ENCODE data around the gene SAG. TPM values are rescaled to one million over a fixed set of nuclear protein-coding genes. Genes with fewer than 3 reads are reported as not detected.

Gene SAG
- total RNA-seq, 2 experiments from 2014 or later, result not detected

GRCh38 chr2:233325256-233325655 is 17.6 kb downstream of the SAG start:
- H3K27me3 Mint-ChIP-seq, result no peaks in the 10 kb centered on the region
- intact Hi-C loops (cut with micrococcal nuclease), result no loop called here
- DNase-seq (no peak), ATAC-seq (no peak)
- ChIA-PET CTCF (interaction anchor here (0.5 kb wide), 1 partner anchor 107 kb away, joined by 4 read pairs; no protein-coding TSS in a partner anchor), POLR2A (no interaction called here)
- H3K4me3 Mint-ChIP-seq, result no peak overlapping the region
- no peak for TF ChIP-seq CTCF (IDR thresholded peaks at IDR 0.05)
- H3K27ac Mint-ChIP-seq, result no peak overlapping the region
- peaks cover 13% of the 10 kb centered on the region for H3K4me1 Mint-ChIP-seq (ENCODE audit: low read depth)
- no peaks in the 10 kb centered on the region for H3K9me3 Mint-ChIP-seq
- H3K36me3 Mint-ChIP-seq (ENCODE audit: low read depth), result no peaks in the 10 kb centered on the region

GRCh38 chr2:233325814-233326213 is 18.2 kb downstream of the SAG start:
- ChIA-PET POLR2A (no interaction called here), CTCF (interaction anchor here (0.5 kb wide), 1 partner anchor 107 kb away, joined by 4 read pairs; no protein-coding TSS in a partner anchor)
- H3K27me3 Mint-ChIP-seq, result no peaks in the 10 kb centered on the region
- intact Hi-C loops (cut with micrococcal nuclease), result no loop called here
- H3K36me3 Mint-ChIP-seq (ENCODE audit: low read depth), result no peaks in the 10 kb centered on the region
- ATAC-seq (no peak), DNase-seq (no peak)
- peaks cover 13% of the 10 kb centered on the region for H3K4me1 Mint-ChIP-seq (ENCODE audit: low read depth)
- H3K4me3 Mint-ChIP-seq, result no peak overlapping the region
- no peaks in the 10 kb centered on the region for H3K9me3 Mint-ChIP-seq
- no peak overlapping the region for H3K27ac Mint-ChIP-seq
- TF ChIP-seq CTCF (IDR thresholded peaks at IDR 0.05), result no peak

GRCh38 chr2:233326500-233326899 is 18.9 kb downstream of the SAG start:
- intact Hi-C loops (cut with micrococcal nuclease), result no loop called here
- no peak for TF ChIP-seq CTCF (IDR thresholded peaks at IDR 0.05)
- no peak for DNase-seq
- CTCF ChIA-PET, result no interaction called here
- no peaks in the 10 kb centered on the region for H3K9me3 Mint-ChIP-seq
- no peak for ATAC-seq
- no peak overlapping the region for H3K4me3 Mint-ChIP-seq
- no peaks in the 10 kb centered on the region for H3K27me3 Mint-ChIP-seq
- H3K36me3 Mint-ChIP-seq (ENCODE audit: low read depth), result no peaks in the 10 kb centered on the region
- H3K27ac Mint-ChIP-seq, result no peak overlapping the region
- peaks cover 18% of the 10 kb centered on the region for H3K4me1 Mint-ChIP-seq (ENCODE audit: low read depth)
- POLR2A ChIA-PET, result no interaction called here

GRCh38 chr2:233328922-233329321 is 21.3 kb downstream of the SAG start:
- ATAC-seq (no peak), DNase-seq (no peak)
- intact Hi-C loops (cut with micrococcal nuclease), result no loop called here
- ChIA-PET POLR2A (interaction anchor here (0.5 kb wide), 1 partner anchor 229 kb away, joined by 3 read pairs; no protein-coding TSS in a partner anchor), CTCF (no interaction called here)
- Mint-ChIP-seq H3K9me3 (peaks cover 3% of the 10 kb centered on the region), H3K4me1 (ENCODE audit: low read depth) (peaks cover 27% of the 10 kb centered on the region), H3K36me3 (ENCODE audit: low read depth) (peaks cover 3% of the 10 kb centered on the region), H3K27me3 (no peaks in the 10 kb centered on the region), H3K4me3 (no peak overlapping the region), H3K27ac (no peak overlapping the region)
- TF ChIP-seq CTCF (IDR thresholded peaks at IDR 0.05), result no peak

- no peak for DNase-seq
- H3K4me1 Mint-ChIP-seq (ENCODE audit: low read depth), result peaks cover 29% of the 10 kb centered on the region
- peaks cover 3% of the 10 kb centered on the region for H3K9me3 Mint-ChIP-seq
- POLR2A ChIA-PET, result no interaction called here
- TF ChIP-seq CTCF (IDR thresholded peaks at IDR 0.05), result no peak
- peaks cover 3% of the 10 kb centered on the region for H3K36me3 Mint-ChIP-seq (ENCODE audit: low read depth)
- CTCF ChIA-PET, result interaction anchor here (1.2 kb wide), 1 partner anchor 114 kb away, joined by 5 read pairs; no protein-coding TSS in a partner anchor
- no peaks in the 10 kb centered on the region for H3K27me3 Mint-ChIP-seq
- H3K4me3 Mint-ChIP-seq, result no peak overlapping the region
- no peak for ATAC-seq
- H3K27ac Mint-ChIP-seq, result peak overlapping the region; percentile 36
- intact Hi-C loops (cut with micrococcal nuclease), result no loop called here
Measured at GRCh38 chr2:233329489-233330135, 22.0 kb downstream of the SAG start.
